A549 (cell line): ENCODE measurements around the gene RPL10. TPM values are rescaled to one million over a fixed set of nuclear protein-coding genes. Genes with fewer than 3 reads are reported as not detected.
A peak's percentile ranks its signal among the peaks of the same experiment; 100 is the strongest.

Source experiments
- ATAC-seq, 2 experiments: fragments of 200-7000 bp in 1 of 2; fragments of >200 bp in 1 of 2; cut with Nextera tagmentation in 1 of 2; cut with Tn5 transposase in 1 of 2; 3 replicates each; pipeline versions ENCODE4 v1.8.0 to v1.9.1; 2018 to 2020; ENCODE audit warnings: mild to moderate bottlenecking in 1 of 2, moderate library complexity in 1 of 2
- CTCF ChIA-PET: fragments of 300-600 bp; sonication (Branson Sonifier 250); formaldehyde crosslinking; extraction: SDS; loops from one replicate; lab custom pipeline; 2021; ENCODE audit warnings: antibody characterized with exemption, inconsistent platforms; lab: Yijun Ruan, JAX
- POLR2A ChIA-PET: fragments of 350-600 bp; formaldehyde crosslinking; extraction: SDS; loops from one replicate; lab custom pipeline; 2021; ENCODE audit warnings: antibody characterized with exemption, inconsistent platforms; lab: Yijun Ruan, JAX
- DNase-seq, 2 experiments: peaks; one replicate each; pipeline versions ENCODE4 v3.0.0 to v3.0.0-alpha.2; 2011 to 2016; ENCODE audit warnings: low read depth in 1 of 2, low spot score in 1 of 2
- FAIRE-seq: peaks from 2 replicates; lab custom pipeline; 2011; peaks lifted over from hg19 to GRCh38; lab: Jason Lieb, UNC
- H3K27ac ChIP-seq, 2 experiments: fragments of >200 bp; sonication (Bioruptor Twin); formaldehyde crosslinking; 3 replicates each; pipeline ENCODE4 v1.5.1; 2016 to 2017
- H3K4me1 ChIP-seq: fragments of >200 bp; sonication (Bioruptor Twin); formaldehyde crosslinking; 3 replicates; pipeline ENCODE4 v1.6.1; 2016
- H3K4me2 ChIP-seq: fragments of >200 bp; sonication (Bioruptor Twin); formaldehyde crosslinking; 3 replicates; pipeline ENCODE4 v1.6.1; 2016
- H3K4me3 ChIP-seq: fragments of >200 bp; sonication (Bioruptor Twin); formaldehyde crosslinking; 3 replicates; pipeline ENCODE4 v1.5.1; 2016
- H3K9me3 ChIP-seq: fragments of >200 bp; sonication (Bioruptor Twin); formaldehyde crosslinking; 3 replicates; pipeline ENCODE4 v1.6.1; 2016
- CBX2 ChIP-seq: fragments of 200-600 bp; sonication (generic); IDR thresholded peaks from 2 replicates; pipeline ENCODE4 v1.6.1; 2016; ENCODE audit warnings: low read depth, mild to moderate bottlenecking, borderline replicate concordance
- ESRRA ChIP-seq: fragments of 150-350 bp; IDR thresholded peaks from 2 replicates; pipeline ENCODE4 v1.6.1; 2014; ENCODE audit warnings: mild to moderate bottlenecking, low read length, borderline replicate concordance
- GATA3 ChIP-seq: IDR thresholded peaks from 2 replicates; pipeline ENCODE4 v1.6.1; 2012; ENCODE audit warnings: borderline replicate concordance
- HOXA7 ChIP-seq: fragments of 250-450 bp; sonication (Bioruptor Pico); IDR thresholded peaks from 2 replicates; pipeline ENCODE4 v1.5.0; 2020; ENCODE audit warnings: mild to moderate bottlenecking, moderate library complexity
- HOXB13 ChIP-seq: fragments of 250-450 bp; sonication (Bioruptor Pico); IDR thresholded peaks from 2 replicates; pipeline ENCODE4 v1.5.0; 2020; ENCODE audit warnings: low read depth, mild to moderate bottlenecking, moderate library complexity
- KDM1A ChIP-seq: fragments of 200-600 bp; sonication (generic); IDR thresholded peaks from 2 replicates; pipeline ENCODE4 v1.6.1; 2016; ENCODE audit warnings: low read depth, mild to moderate bottlenecking
- KDM5A ChIP-seq: fragments of 200-600 bp; sonication (generic); IDR thresholded peaks from 2 replicates; pipeline ENCODE4 v1.6.1; 2016; ENCODE audit warnings: antibody characterized with exemption, mild to moderate bottlenecking
- MYC ChIP-seq: IDR thresholded peaks from 2 replicates; pipeline ENCODE4 v1.6.1; 2012; ENCODE audit warnings: mild to moderate bottlenecking, inconsistent platforms, low read length, improper control_type of control experiment, borderline replicate concordance
- NFE2L2 ChIP-seq: fragments of 150-350 bp; conservative IDR thresholded peaks from 2 replicates; pipeline ENCODE4 v1.6.1; 2014; ENCODE audit warnings: low read length
- NR3C1 ChIP-seq: fragments of >200 bp; sonication (Bioruptor Twin); formaldehyde crosslinking; IDR thresholded peaks from 3 replicates; pipeline ENCODE4 v1.6.1; 2017
- POLR2A ChIP-seq: IDR thresholded peaks from 2 replicates; pipeline ENCODE4 v1.6.1; 2012; ENCODE audit warnings: mild to moderate bottlenecking, low read length
- RARB ChIP-seq: fragments of 250-450 bp; sonication (Bioruptor Pico); IDR thresholded peaks from 2 replicates; pipeline ENCODE4 v1.8.0; 2021; ENCODE audit warnings: mild to moderate bottlenecking, moderate library complexity
- RCOR1 ChIP-seq: fragments of 150-350 bp; IDR thresholded peaks from 2 replicates; pipeline ENCODE4 v1.6.1; 2014; ENCODE audit warnings: antibody characterized with exemption, low read length, low read depth
- RNF2 ChIP-seq: fragments of 200-600 bp; sonication (generic); IDR thresholded peaks from 2 replicates; pipeline ENCODE4 v1.6.1; 2016; ENCODE audit warnings: low read depth, mild to moderate bottlenecking, antibody characterized with exemption, moderate library complexity, borderline replicate concordance
- SMC3 ChIP-seq: fragments of >200 bp; sonication (Bioruptor Twin); formaldehyde crosslinking; IDR thresholded peaks from 3 replicates; pipeline ENCODE4 v1.6.1; 2018; ENCODE audit warnings: inconsistent platforms
- TP53 ChIP-seq: fragments of 250-450 bp; sonication (Bioruptor Pico); IDR thresholded peaks from 2 replicates; pipeline ENCODE4 v1.5.0; 2021; ENCODE audit warnings: mild to moderate bottlenecking, moderate library complexity
- ZC3H11A ChIP-seq: fragments of 450-650 bp; IDR thresholded peaks from 2 replicates; pipeline ENCODE4 v1.6.1; 2014; ENCODE audit warnings: antibody characterized with exemption, mild to moderate bottlenecking
- ZFP36 ChIP-seq: fragments of 450-650 bp; IDR thresholded peaks from 2 replicates; pipeline ENCODE4 v1.6.1; 2014; ENCODE audit warnings: borderline replicate concordance; ENCODE audit not compliant: partially characterized antibody
- ZNF302 ChIP-seq: fragments of 250-450 bp; sonication (Bioruptor Pico); IDR thresholded peaks from 2 replicates; pipeline ENCODE4 v1.9.0; 2021; ENCODE audit warnings: inconsistent platforms, mild to moderate bottlenecking, moderate library complexity
- ZSCAN20 ChIP-seq: fragments of 250-450 bp; sonication (Bioruptor Pico); IDR thresholded peaks from 2 replicates; pipeline ENCODE4 v1.8.0; 2022; ENCODE audit warnings: mild to moderate bottlenecking, moderate library complexity
- WGBS: methylation state at CpG from one replicate; pipeline ENCODE4 v1.1.6; 2017; ENCODE audit errors: missing lambda C conversion rate; 5-methylcytosine and 5-hydroxymethylcytosine counted together
- polyA plus RNA-seq, 4 experiments: library from polyadenylated mRNA; depleted of rRNA in 3 of 4; stranded (reverse); fragments of >200 nt; fragmentation: RNase III in 1 of 4; extraction: RNeasy Plus Mini Kit Qiagen cat#74134 plus additional on column Dnase treatment in 1 of 4; gene quantifications; 2 replicates in 3 of 4; 3 replicates in 1 of 4; pipeline ENCODE4 v1.2.3, GENCODE V29; 2011 to 2017
- TF ChIP-seq, protein P1 (sequence below): IDR thresholded peaks from 2 replicates; pipeline ENCODE4 v1.6.1; 2012
- TF ChIP-seq, protein P2 (sequence below): fragments of >200 bp; sonication (Bioruptor Twin); formaldehyde crosslinking; IDR thresholded peaks from 3 replicates; pipeline ENCODE4 v1.6.1; 2016
- TF ChIP-seq, protein P3 (sequence below): fragments of 250-450 bp; sonication (Bioruptor Pico); IDR thresholded peaks from 2 replicates; pipeline ENCODE4 v1.5.0; 2021; ENCODE audit warnings: mild to moderate bottlenecking, moderate library complexity, borderline replicate concordance
- TF ChIP-seq, protein P4 (sequence below): IDR thresholded peaks from 2 replicates; pipeline ENCODE4 v1.6.1; 2012
- TF ChIP-seq, protein P5 (sequence below): IDR thresholded peaks from 2 replicates; pipeline ENCODE4 v1.6.1; 2012; ENCODE audit warnings: low read depth, borderline replicate concordance

Gene RPL10
- polyA plus RNA-seq, 2 of the 4 experiments (the other 2 are of a cell fraction), result 3,216 to 4,804 TPM

DNA sequence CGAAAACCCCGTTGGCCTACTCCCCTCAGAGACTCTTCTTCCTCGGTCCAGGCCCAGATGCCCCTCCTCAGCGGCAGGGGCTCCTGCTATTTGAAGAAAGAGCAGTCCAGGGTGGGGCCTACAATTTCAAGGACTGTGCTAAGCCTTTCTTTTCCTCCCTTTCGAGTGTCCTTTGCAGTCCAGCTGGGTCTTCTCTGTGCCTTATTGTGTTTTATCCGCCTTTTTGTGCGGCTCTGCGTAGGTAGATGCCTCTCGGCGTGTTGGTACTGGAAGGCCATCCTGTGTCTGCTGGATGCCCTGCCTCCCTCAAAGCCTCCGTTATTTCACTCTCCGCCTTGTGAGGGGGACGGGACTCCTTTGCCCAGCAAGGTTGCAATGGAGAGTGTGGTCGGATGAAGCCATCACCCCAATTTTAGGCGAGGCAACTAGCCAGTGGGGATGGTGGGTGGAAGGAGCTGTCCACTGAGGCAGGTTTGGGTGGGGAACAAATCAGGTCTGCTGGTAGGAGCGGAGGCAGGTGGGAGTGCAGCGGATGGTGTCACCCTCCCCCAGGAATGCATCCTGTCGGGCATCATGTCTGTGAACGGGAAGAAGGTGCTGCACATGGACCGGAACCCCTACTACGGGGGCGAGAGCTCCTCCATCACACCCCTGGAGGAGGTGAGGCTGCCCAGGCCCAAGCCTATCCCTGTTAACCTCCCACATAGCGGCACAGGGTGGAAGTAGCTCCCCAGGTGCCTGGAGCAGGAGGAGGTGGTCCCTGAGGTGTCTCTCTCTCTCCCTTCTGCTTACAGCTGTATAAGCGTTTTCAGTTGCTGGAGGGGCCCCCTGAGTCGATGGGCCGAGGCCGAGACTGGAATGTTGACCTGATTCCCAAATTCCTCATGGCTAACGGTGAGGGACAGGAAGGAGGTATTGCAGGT is 40.1 kb downstream of the RPL10 start:
- ChIA-PET POLR2A (no interaction called here), CTCF (interaction anchor here (0.6 to 1.2 kb wide), 2 partner anchors 11 to 102 kb away, joined by 3 to 5 read pairs; no protein-coding TSS in a partner anchor)
- FAIRE-seq (no peak), ATAC-seq (peak in 1 of 2 experiments; percentile 4; a peak in 1 of 6 replicates), DNase-seq (no peak)
- 71% methylated on average over 22 of the region's 28 CpGs for WGBS
- TF ChIP-seq, protein P1, sequence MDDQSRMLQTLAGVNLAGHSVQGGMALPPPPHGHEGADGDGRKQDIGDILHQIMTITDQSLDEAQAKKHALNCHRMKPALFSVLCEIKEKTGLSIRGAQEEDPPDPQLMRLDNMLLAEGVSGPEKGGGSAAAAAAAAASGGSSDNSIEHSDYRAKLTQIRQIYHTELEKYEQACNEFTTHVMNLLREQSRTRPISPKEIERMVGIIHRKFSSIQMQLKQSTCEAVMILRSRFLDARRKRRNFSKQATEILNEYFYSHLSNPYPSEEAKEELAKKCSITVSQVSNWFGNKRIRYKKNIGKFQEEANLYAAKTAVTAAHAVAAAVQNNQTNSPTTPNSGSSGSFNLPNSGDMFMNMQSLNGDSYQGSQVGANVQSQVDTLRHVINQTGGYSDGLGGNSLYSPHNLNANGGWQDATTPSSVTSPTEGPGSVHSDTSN, result no peak
- TF ChIP-seq ZSCAN20 (CRISPR knock-in tag) (no peak), ZNF302 (CRISPR knock-in tag) (no peak), NFE2L2 (no peak), NR3C1 (no peak), POLR2A (no peak), TP53 (no peak), HOXB13 (no peak), MYC (no peak), ZFP36 (no peak)
- TF ChIP-seq, protein P2, sequence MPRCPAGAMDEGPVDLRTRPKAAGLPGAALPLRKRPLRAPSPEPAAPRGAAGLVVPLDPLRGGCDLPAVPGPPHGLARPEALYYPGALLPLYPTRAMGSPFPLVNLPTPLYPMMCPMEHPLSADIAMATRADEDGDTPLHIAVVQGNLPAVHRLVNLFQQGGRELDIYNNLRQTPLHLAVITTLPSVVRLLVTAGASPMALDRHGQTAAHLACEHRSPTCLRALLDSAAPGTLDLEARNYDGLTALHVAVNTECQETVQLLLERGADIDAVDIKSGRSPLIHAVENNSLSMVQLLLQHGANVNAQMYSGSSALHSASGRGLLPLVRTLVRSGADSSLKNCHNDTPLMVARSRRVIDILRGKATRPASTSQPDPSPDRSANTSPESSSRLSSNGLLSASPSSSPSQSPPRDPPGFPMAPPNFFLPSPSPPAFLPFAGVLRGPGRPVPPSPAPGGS, result no peak
- TF ChIP-seq, protein P3, sequence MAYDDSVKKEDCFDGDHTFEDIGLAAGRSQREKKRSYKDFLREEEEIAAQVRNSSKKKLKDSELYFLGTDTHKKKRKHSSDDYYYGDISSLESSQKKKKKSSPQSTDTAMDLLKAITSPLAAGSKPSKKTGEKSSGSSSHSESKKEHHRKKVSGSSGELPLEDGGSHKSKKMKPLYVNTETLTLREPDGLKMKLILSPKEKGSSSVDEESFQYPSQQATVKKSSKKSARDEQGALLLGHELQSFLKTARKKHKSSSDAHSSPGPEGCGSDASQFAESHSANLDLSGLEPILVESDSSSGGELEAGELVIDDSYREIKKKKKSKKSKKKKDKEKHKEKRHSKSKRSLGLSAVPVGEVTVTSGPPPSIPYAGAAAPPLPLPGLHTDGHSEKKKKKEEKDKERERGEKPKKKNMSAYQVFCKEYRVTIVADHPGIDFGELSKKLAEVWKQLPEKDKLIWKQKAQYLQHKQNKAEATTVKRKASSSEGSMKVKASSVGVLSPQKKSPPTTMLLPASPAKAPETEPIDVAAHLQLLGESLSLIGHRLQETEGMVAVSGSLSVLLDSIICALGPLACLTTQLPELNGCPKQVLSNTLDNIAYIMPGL (CRISPR knock-in tag), result no peak
- TF ChIP-seq, protein P4, sequence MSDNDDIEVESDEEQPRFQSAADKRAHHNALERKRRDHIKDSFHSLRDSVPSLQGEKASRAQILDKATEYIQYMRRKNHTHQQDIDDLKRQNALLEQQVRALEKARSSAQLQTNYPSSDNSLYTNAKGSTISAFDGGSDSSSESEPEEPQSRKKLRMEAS, result no peak
- Histone ChIP-seq H3K9me3 (no peaks in the 10 kb centered on the region), H3K4me1 (peaks cover 13% of the 10 kb centered on the region; the same call in 1 of the 3 replicates), H3K4me3 (peak overlapping the region; percentile 97), H3K27ac (peak overlapping the region; percentile 100), H3K4me2 (peak overlapping the region; percentile 98)

DNA sequence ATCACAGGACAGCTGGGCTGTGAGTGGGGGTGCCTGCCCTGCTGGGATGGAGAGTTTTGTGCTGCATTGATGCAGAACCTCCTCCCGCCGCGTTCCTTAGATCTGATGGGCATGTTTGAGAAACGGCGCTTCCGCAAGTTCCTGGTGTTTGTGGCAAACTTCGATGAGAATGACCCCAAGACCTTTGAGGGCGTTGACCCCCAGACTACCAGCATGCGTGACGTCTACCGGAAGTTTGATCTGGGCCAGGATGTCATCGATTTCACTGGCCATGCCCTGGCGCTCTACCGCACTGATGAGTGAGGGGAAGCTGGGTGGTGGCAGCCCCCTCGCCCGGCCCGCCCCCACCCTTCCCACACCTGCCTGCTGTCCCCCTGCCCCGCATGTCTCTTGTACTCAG is 41.7 kb downstream of the RPL10 start:
- ATAC-seq (no peak), DNase-seq (no peak), FAIRE-seq (no peak)
- POLR2A ChIA-PET, result no interaction called here
- CTCF ChIA-PET, result interaction anchor here (0.8 kb wide), 1 partner anchor 41 kb away, joined by 4 read pairs; no protein-coding TSS in a partner anchor
- no peak overlapping the region for H3K4me3 ChIP-seq
- TF ChIP-seq KDM1A, result no peak
- TF ChIP-seq RARB (CRISPR knock-in tag), result no peak
- TF ChIP-seq RCOR1, result no peak
- TF ChIP-seq, protein P5, sequence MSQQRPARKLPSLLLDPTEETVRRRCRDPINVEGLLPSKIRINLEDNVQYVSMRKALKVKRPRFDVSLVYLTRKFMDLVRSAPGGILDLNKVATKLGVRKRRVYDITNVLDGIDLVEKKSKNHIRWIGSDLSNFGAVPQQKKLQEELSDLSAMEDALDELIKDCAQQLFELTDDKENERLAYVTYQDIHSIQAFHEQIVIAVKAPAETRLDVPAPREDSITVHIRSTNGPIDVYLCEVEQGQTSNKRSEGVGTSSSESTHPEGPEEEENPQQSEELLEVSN, result no peak
- no peak for TF ChIP-seq ZC3H11A
- no peak for TF ChIP-seq KDM5A
- no peak for TF ChIP-seq HOXA7 (CRISPR knock-in tag)
- no peak for TF ChIP-seq SMC3
- no peak for TF ChIP-seq CBX2
- no peak for TF ChIP-seq RNF2
- TF ChIP-seq ZSCAN20 (CRISPR knock-in tag), result no peak
- no peak for TF ChIP-seq ESRRA
- TF ChIP-seq NFE2L2, result no peak
- no peak for TF ChIP-seq GATA3
- WGBS, result 100% methylated on average over 8 of the region's 18 CpGs
- H3K4me2 ChIP-seq, result no peak overlapping the region
- peaks cover 17% of the 10 kb centered on the region; the same call in 2 of the 3 replicates for H3K4me1 ChIP-seq
- no peak overlapping the region for H3K27ac ChIP-seq
- no peaks in the 10 kb centered on the region for H3K9me3 ChIP-seq
